NCI-H526 treated with DMSO at 0.1 percent for 48 hours (cell line): ENCODE results near the gene NELFE.

Experiments
- DNase-seq: peaks from one replicate; lab custom pipeline; 2025; lab: John Stamatoyannopoulos, UW

The NELFE gene

GRCh38 chr6:31972709-31973350 lies 14.1 kb upstream of the NELFE start:
- DNase-seq: no peak

GRCh38 chr6:31971993-31972708 lies 13.4 kb upstream of the NELFE start, which contains the start of gene DXO:
TSS of gene DXO (minus strand) at chr6:31972138. CDS start at chr6:31971675, 463 bp downstream.
- DNase-seq: peak; percentile 92

GRCh38 chr6:31971279-31971992 lies 12.7 kb upstream of the NELFE start:
- no peak for DNase-seq

GRCh38 chr6:31970604-31971271 lies 12.0 kb upstream of the NELFE start:
- no peak for DNase-seq

DNA sequence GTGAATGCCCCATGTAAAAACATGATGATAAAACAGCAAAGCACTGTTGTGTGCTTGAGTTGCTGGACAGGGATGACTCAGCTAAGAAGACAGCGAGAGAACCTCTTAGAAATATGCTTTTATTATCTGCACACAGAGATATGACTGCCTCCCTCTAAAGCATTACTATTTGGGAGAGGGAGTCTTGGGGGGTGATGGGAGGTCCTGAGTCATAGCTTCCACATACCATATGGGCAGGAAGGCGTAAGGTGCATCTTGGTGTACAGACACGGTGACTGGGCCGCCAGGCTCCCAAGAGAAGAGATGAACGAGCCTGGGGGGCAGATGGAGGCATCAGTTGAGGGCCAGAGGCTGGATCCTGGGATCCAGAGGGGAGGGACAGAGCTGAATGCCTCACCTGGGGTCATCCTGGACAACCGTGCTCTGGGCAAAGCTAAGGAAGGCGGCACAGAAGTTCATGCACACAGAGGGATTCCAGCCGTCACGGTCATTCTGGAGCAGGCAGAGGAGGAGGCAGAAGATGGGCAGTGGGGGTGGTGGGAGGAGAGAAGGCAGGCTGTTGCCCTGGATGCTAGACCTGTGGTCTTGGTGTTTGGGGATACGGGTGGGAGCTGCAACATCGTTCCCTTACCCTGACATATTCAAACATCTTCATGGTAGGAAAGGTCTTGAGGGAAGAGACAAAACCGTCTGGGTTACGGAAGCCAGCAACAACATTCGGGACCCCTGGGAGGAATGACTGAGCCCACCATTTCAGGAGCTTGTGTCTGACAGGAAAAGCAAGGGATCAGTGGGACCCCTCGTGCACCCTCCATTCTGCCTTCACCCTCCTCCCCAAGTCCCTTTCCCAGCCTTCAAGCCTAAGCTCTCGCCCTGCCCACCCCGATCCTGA lies 11.2 kb upstream of the NELFE start:
- no peak for DNase-seq

DNA sequence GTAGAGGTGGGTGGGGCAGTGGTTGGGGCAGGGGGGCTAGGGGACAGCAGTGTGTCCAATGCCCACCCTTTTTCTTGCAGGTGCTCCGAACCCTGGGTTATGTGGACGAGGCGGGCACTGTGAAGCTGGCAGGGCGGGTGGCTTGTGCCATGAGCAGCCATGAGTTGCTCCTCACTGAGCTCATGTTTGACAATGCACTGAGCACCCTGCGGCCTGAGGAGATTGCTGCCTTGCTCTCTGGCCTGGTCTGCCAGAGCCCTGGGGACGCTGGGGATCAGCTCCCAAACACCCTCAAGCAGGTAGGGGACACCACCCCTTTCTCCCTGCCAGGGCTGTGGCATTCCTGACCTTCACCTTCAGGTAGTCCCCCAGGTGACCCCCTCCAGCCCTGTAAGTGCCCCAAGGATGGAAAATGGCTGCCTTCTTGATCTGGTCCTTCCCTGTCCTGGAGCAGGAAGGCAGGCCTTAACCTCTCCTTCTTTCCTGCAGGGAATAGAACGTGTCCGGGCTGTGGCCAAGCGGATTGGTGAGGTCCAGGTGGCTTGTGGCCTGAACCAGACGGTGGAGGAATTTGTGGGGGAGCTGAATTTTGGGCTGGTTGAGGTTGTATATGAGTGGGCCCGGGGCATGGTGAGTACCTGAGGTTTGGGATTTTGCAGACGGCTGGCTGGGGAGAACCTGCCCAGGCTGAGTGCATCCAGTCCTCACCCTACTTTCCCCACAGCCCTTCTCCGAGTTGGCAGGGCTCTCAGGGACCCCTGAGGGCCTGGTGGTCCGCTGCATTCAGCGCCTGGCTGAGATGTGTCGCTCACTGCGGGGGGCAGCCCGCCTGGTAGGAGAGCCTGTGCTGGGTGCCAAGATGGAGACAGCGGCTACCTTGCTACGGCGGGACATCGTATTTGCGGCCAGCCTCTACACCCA lies 10.3 kb upstream of the NELFE start:
- DNase-seq: no peak

DNA sequence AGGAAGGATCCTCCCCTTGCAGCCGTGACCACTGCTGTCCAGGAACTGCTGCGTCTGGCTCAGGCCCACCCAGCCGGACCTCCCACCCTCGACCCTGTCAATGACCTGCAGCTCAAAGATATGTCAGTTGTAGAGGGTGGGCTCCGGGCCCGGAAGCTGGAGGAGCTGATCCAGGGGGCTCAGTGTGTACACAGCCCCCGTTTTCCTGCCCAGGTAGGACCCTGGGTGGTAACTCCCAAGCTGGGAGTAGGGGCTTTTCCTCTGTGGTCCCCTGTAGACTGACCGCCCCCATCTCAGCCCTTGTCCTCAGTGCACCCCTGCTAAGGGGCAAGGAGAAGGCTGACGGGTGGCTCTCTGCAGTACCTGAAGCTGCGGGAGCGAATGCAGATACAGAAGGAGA lies 9.6 kb upstream of the NELFE start:
- no peak for DNase-seq

DNA sequence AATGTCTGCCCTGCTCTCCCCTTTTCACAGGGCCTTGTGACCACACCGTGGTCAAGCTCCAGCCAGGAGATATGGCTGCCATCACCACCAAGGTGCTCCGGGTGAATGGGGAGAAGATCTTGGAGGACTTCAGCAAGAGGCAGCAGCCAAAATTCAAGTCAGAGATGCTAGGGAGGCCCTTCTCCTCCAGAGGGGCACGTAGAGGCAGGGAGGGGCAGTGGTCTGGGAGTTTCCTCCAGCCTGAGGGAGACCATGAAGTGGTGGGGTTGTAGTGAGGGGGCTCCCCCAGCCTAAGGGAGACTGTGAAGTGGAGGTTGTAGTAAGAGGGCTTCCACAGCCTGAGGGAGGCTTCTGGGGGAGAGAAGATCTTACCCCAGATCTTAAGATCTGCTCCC lies 9.2 kb upstream of the NELFE start:
- DNase-seq: no peak

- no peak for DNase-seq
Observed at GRCh38 chr6:31966997-31967925, 8.5 kb upstream of the NELFE start.

DNA sequence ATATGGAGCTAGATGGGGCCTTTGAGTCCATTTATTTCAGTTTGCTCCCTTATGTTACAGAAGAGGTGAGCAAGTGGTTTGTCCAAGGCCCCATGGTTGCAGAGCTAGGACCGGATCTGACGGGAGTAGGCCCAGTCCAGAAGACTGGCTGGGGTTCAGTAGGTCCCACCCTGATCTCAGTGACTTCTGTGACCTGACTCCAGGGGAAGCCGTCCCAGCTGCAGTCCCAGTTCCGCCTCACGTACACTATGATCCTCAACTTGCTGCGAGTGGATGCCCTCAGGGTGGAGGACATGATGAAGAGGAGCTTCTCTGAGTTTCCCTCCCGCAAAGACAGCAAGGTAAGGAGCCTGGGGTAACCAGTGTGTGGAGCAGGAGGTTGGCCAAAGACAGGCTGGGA lies 7.7 kb upstream of the NELFE start:
- DNase-seq: no peak

- no peak for DNase-seq
Observed at GRCh38 chr6:31965700-31966099, 6.9 kb upstream of the NELFE start.

DNA sequence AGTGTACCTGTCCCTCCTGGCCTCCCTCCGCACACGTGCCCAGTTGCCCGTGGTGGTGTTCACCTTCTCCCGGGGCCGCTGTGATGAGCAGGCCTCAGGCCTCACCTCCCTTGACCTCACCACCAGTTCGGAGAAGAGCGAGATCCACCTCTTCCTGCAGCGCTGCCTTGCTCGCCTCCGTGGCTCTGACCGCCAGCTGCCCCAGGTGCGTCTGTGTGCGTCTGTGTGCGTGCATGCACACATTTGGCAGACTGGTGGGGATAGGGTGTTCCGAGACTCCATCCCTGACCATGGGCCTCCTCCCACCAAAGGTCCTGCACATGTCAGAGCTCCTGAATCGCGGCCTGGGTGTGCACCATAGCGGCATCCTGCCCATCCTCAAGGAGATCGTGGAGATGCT lies 5.2 kb upstream of the NELFE start:
- DNase-seq: no peak

DNA sequence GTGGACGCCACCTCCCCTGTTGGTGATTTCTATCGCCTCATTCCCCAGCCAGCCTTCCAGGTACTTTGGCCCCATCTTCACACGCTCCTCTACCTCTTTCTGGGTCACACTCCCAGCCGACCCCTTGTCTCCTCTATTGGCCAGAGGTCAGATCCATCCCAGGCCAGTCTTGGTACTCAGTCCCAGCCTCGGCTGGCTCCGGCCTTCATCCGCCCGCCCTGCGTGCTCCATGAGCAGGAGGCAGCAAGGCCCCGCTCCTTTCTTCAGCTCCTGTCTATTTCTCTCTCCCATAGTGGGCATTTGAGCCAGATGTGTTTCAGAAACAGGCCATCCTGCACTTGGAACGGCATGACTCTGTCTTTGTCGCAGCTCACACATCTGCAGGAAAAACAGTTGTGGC lies 2.8 kb upstream of the NELFE start:
- no peak for DNase-seq

DNA sequence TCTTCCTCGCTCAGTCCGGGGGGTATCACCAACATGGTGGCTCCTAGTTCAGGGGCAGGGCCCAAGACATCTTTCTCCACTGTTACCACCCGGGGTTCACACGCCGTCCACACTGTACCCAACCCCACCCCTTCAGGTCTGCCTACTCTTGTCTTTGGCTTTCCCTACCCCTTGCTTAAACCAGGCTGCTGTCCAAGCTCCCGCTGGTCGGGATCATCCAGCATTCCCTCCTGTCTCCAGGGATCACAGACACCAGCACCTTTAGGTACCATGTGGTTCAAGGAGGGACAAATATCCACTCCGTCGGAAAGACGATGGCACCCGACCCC lies 395 bp downstream of the NELFE start:
- no peak for DNase-seq

- no peak for DNase-seq
Observed at GRCh38 chr6:31956796-31957195, 2.0 kb downstream of the NELFE start.

- DNase-seq: no peak
Observed at GRCh38 chr6:31954511-31954910, 4.3 kb downstream of the NELFE start.

GRCh38 chr6:31952890-31953289 lies 5.9 kb downstream of the NELFE start:
- DNase-seq: no peak

GRCh38 chr6:31952140-31952805 lies 6.5 kb downstream of the NELFE start:
- DNase-seq: no peak
